HepG2 (cell line): ENCODE measurements around the gene RNF208. TPM values are rescaled to one million over a fixed set of nuclear protein-coding genes. Genes with fewer than 3 reads are reported as not detected.

Source experiments
- AHDC1 ChIP-seq: sonication (generic); formaldehyde crosslinking; IDR thresholded peaks from 2 replicates; pipeline ENCODE4 v1.5.1; 2020; ENCODE audit warnings: mild to moderate bottlenecking, missing genetic modification reagents, borderline replicate concordance
- GATAD2A ChIP-seq: IDR thresholded peaks from 2 replicates; pipeline ENCODE4 v1.6.1; 2016
- HDAC1 ChIP-seq: sonication (generic); formaldehyde crosslinking; IDR thresholded peaks from 2 replicates; pipeline ENCODE4 v1.5.1; 2020; ENCODE audit warnings: mild to moderate bottlenecking, missing genetic modification reagents
- HDAC6 ChIP-seq: fragments of 200-600 bp; sonication (generic); IDR thresholded peaks from 2 replicates; pipeline ENCODE4 v1.7.0; 2017; ENCODE audit warnings: mild to moderate bottlenecking, antibody characterized with exemption, low read length, low read depth
- KLF12 ChIP-seq: sonication (generic); formaldehyde crosslinking; IDR thresholded peaks from 2 replicates; pipeline ENCODE4 v1.4.0; 2020; ENCODE audit warnings: missing genetic modification reagents, borderline replicate concordance
- MZF1 ChIP-seq: sonication (generic); formaldehyde crosslinking; IDR thresholded peaks from 2 replicates; pipeline ENCODE4 v1.8.1; 2023; ENCODE audit warnings: mild to moderate bottlenecking, missing genetic modification reagents, borderline replicate concordance
- POGZ ChIP-seq: sonication (generic); formaldehyde crosslinking; IDR thresholded peaks from 2 replicates; pipeline ENCODE4 v1.4.0; 2020; ENCODE audit warnings: mild to moderate bottlenecking, missing genetic modification reagents
- PRDM15 ChIP-seq: sonication (generic); formaldehyde crosslinking; IDR thresholded peaks from 2 replicates; pipeline ENCODE4 v1.4.0; 2020; ENCODE audit warnings: missing genetic modification reagents
- SRY ChIP-seq: sonication (generic); formaldehyde crosslinking; IDR thresholded peaks from 2 replicates; pipeline ENCODE4 v1.8.0; 2022; ENCODE audit warnings: mild to moderate bottlenecking, missing genetic modification reagents
- TCF7L2 ChIP-seq: IDR thresholded peaks from 2 replicates; pipeline ENCODE4 v1.6.1; 2011; ENCODE audit warnings: mild to moderate bottlenecking, low read depth, low read length, moderate library complexity
- TERF1 ChIP-seq: sonication (generic); formaldehyde crosslinking; IDR thresholded peaks from 2 replicates; pipeline ENCODE4 v1.8.0; 2022; ENCODE audit warnings: mild to moderate bottlenecking, missing genetic modification reagents, moderate library complexity
- TRIM24 ChIP-seq: sonication (generic); formaldehyde crosslinking; IDR thresholded peaks from 2 replicates; pipeline ENCODE4 v1.8.0; 2022; ENCODE audit warnings: mild to moderate bottlenecking, missing genetic modification reagents
- XRCC5 ChIP-seq: fragments of 200-400 bp; formaldehyde crosslinking; optimal IDR thresholded peaks from 2 replicates; pipeline ENCODE3; 2017; ENCODE audit warnings: mild to moderate bottlenecking, low read length
- ZNF615 ChIP-seq: sonication (generic); formaldehyde crosslinking; IDR thresholded peaks from 2 replicates; pipeline ENCODE4 v1.5.0; 2020; ENCODE audit warnings: mild to moderate bottlenecking, missing genetic modification reagents, borderline replicate concordance
- polyA plus RNA-seq, 8 experiments: library from polyadenylated mRNA; depleted of rRNA in 3 of 8; stranded (reverse) in 7 of 8; unstranded in 1 of 8; fragments of >200 nt; fragmentation: Illumina TruSeq in 4 of 8; extraction: Trizol in 4 of 8; gene quantifications; 2 replicates each; pipeline versions ENCODE4 v1.2.1 to v1.2.3, GENCODE V29; 2011 to 2016; ENCODE audit warnings: low read depth in 4 of 8, missing spikeins in 1 of 8, mixed read lengths in 1 of 8; ENCODE audit not compliant: insufficient read depth in 1 of 8
- total RNA-seq, 5 experiments: library from RNA; depleted of rRNA; stranded (reverse); fragments of >200 nt; fragmentation: Illumina TruSeq; extraction: Trizol; gene quantifications; 2 replicates each; pipeline ENCODE4 v1.2.3, GENCODE V29; 2016; ENCODE audit warnings: low read depth in 1 of 5

The RNF208 gene
- total and polyA plus RNA-seq, 2 of the 13 experiments (the other 11 are each of a cell fraction or from before 2014, with no cell fraction given) = 1.6 to 2.1 TPM

- peak; percentile 65; the same call in 1 of the 2 replicates for TF ChIP-seq AHDC1
- TF ChIP-seq POGZ (CRISPR knock-in tag) = 0 out of 2 replicates have a peak, but pooled peaks have one; percentile 35
- peak; percentile 60; the same call in 1 of the 2 replicates for TF ChIP-seq SRY (CRISPR knock-in tag)
- peak; percentile 17; the same call in 1 of the 2 replicates for TF ChIP-seq PRDM15 (CRISPR knock-in tag)
- TF ChIP-seq MZF1 (CRISPR knock-in tag) = no peak; the same call in 1 of the 2 replicates
- TF ChIP-seq TRIM24 (CRISPR knock-in tag) = no peak
- no peak for TF ChIP-seq ZNF615 (CRISPR knock-in tag)
- peak; percentile 84 for TF ChIP-seq XRCC5
- TF ChIP-seq TERF1 = 0 out of 2 replicates have a peak, but pooled peaks have one; percentile 43
- TF ChIP-seq GATAD2A = peak; percentile 80
- TF ChIP-seq KLF12 (CRISPR knock-in tag) = peak; percentile 52; the same call in 1 of the 2 replicates
- TF ChIP-seq HDAC6 = no peak
- no peak for TF ChIP-seq TCF7L2
- TF ChIP-seq HDAC1 (CRISPR knock-in tag) = peak; percentile 98
These were observed 21.5 kb downstream of the RNF208 start, which contains the start of gene TPRN (continued) for GRCh38 chr9:137200311-137201204.
